HG03378 (cell line): Measurements from ENCODE around the gene GJB4.
"Not testable (repeated sequence)": the region's sequence is repeated elsewhere in the genome, so short reads cannot be mapped to it uniquely, and the experiment has no call there.

Source experiments
- ATAC-seq: cut with Tn5 transposase; IDR thresholded peaks from one replicate; pipeline ENCODE4 v1.9.1; 2021; ENCODE audit warnings: mild to moderate bottlenecking, moderate library complexity; ENCODE audit not compliant: unreplicated experiment

The GJB4 gene

DNA sequence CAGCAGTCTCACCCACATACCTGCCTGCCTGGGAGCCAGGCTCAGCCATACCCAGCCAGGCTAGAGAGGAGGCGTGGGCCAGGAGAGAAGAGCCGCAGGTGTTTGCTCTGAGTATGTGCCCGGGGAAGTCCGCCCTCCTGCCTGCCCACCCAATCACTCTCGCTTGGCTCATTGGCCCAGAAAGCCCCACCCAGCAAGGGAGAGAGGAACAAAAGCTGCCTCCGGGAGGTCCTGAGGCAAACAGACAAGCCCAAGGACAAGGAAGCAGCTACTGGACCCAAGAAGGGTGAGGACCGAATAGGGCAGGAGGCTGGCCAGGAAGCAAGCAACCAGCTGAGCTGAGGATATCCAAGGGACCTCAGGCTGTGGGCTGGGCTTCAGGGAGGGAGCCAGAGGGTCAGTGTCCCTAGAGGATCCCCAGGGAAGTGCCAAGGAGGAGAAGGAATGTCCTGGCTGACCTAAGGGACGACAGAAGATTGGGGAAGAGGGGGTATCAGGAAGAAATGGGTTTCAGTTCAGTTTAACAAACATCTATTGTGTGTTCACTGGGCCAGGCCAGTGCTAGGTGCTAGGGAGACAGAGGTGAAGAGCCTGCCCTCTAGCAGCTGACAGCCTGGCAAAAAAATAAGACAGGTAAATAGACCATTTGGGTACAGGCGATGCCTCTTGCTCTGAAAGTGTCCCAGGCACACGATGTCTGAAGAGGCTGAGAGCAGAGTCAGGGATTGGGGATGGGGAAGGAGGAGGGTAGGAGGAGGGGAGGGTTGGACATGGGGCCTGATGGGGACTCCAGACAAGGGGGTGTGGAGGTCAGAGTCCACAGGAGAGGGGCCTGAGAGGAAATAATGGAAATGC, at the start of gene GJB4:
GJB4 (plus strand) TSS at position 238 of the 855 bp plus-strand sequence. CDS start 1,515 bp downstream, outside the sequence.
- no peak for ATAC-seq

DNA sequence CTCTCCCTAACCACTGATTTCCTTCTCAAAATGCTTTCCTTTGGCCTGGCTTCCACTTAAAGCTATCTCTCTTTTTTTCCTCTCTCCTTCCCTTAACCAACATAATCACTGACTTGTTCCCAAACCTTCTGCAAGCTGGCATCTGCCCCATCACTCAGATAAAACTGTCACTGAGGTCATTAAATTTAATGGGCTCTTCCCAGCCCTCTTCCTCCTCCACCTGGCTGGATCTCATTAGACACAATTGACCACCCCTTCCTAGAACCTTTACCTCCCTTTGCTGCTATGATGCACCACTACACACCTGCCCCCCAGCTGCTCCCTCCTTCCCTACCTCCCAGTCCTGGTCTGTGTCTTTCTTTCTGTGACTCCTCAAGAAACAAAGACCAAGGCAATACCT, 48.7 kb upstream of the GJB4 start:
- no peak for ATAC-seq

DNA sequence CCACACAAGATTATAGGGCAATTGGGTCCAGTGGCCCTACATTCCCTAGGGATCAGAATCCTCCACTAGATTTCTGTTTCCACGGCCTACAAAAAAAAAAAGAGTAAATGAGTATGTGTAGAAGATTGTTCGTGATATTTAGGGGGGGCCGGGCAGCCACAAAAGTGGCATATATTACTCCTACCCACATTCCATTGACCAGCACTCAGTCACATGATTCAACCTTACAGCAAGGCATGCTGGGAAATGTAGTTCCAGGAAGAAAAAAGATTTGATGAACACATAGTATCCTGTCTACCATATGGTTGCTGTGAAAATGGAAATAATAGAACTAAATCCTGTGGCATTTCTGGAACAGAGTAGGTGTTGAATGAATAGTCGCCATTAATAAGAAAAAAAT, 48.1 kb upstream of the GJB4 start:
- ATAC-seq = no peak

DNA sequence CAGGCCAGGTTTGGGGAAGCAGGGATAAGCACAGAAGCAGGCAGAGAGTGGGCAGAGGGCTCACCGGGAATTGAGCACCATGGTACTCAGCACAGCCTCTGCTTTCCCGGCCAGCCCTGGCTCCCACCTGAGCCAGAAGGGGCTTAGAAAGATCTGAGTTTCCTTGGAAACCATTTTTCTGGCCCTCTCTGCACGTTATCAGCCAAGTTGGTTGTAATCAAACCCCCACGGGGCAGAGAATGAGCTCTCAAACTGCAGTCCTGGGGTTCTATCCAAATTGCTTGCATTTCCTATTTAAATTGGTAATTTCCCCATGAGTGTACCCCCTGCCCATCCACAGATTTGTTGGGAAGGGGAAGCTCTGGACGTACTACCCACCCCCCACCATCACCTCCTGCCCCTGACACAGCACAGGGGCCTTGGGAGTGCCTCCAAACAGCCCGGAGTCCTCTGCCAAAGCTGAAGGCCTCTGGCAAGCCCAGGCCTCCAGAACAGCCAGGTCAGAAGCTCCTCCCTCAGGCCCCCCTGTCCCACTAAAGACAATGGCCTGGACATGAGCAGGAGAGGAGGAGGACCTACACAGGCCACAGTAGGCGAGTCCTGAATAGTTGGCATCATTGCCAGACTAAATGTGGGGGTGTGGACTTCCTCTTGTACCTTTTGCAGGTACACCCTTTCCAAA, 47.4 kb upstream of the GJB4 start:
- no peak for ATAC-seq

DNA sequence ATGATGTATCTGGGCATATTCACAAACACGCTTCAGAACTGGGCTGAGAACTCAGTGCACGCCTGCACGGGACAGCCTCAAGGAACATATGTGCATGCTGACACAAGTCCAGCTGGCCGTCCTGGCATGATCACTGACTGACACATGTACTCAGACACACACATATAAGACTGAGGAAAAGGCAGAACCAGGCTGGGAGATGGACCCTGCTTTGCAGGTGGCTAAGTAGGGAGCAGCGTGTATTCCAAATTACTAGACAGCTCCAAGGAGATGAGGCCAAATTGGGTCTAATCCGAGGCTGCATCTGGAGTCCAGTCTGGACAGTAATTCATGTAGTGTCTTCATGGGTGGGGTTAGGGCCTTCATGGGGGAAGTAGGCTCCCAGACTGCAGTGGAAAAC, 46.1 kb upstream of the GJB4 start:
- ATAC-seq = no peak

DNA sequence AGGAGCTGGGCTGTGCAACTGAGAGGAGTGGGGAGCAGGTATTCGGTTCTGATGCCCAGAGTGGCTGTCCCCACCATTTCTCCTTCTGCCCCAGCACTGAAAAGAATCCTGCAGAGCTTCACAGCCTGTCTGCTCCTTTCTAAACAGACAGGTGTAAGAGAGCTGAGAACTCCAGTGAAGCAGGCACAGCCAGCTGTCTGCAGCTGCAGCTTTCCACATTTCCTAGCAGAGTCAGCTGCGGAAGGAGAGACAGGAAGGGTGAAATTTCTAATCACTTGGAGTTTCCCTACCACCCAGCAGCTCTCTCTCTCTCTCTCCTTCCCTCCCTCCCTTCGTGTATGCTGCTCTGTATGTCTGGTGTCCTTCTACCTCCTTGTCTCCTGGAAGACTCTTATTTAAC, 45.2 kb upstream of the GJB4 start:
- ATAC-seq = no peak

DNA sequence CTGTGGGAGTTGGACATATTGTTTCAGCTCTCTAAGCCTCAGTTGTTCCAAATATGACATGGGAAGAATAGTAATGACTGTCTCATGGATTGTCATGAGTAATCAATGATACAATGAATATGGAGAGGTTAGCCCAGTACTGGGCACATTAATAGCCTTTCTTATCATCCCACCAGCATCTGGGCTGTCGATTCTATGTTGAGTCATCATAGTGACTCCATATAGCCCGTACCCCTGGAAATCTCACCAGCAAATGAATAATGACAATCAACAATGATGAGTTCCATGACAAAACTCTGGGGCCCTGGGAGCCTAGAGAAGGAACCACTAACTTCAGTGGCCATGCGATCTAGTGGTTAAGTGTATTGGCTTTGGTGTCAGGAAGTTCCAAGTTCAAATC, 44.4 kb upstream of the GJB4 start:
- ATAC-seq = no peak

DNA sequence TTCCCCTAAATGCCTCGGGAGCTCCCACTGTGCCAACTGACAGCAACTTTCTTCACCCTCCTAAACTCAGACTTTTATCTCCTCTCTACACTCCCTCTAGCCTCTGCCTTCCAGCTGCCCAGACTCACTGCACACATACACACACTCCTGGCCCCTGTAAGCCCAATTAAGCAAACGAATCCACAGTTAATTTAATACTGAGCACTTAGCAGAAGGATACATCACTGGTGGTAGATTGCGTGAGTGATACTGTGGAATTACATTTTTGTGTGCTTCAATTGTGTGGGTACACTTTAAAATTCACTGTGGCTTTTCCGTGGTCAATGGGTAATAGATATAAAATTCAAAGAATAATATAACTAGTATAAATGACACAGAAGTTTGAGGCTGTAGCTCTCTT, 38.3 kb upstream of the GJB4 start:
- no peak for ATAC-seq

DNA sequence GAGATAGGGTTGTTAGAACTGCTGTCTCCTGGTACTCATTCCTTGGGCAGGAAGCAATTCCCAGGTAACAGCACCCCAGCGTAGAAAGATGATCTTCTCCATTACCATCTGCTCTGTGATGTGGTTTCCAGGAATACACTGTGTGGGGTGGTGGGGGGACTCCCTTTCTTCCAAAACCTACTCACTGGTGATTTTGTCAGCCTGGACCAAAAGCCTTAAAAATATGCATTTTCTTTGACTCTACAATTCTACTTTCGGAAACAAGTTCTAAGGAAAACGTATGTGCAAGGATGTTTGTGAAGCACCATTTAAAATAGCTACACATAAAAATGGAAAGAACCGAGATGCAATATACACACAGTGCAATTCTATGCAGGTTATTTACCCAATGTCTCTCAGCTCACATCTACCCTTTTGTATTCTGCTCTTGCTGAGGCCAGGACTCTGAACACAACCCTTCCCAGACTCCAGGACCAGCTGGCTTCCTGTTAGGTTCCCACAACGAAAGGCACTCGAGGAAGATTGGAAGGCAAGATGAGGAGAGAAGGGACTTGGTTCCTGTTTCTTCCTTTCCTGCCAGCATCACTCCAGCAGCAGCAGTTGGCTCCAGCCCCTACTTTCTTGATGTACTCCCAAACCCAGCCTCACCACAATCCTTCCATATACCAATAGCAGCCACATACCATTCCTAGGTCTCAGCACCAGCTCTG, 37.7 kb upstream of the GJB4 start:
- no peak for ATAC-seq

DNA sequence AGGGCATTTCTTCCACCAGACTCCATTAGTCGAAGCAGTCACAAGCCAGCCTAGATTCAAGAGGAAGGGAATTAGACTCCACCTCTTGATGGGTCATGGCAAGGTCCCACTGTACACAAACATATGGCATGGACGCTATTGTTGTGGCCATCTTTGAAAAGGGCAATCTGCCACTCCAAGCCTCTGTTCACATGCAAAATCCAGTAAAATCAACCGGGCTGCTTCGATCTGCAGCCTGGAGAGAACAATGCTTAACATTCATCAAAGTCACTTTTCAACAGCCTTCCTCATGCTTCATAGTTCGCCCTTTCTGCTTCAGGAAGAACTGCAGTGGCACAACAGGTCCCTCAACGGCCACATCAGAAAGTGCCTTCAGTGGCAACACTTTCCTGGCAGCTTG, 32.7 kb upstream of the GJB4 start:
- ATAC-seq = no peak

DNA sequence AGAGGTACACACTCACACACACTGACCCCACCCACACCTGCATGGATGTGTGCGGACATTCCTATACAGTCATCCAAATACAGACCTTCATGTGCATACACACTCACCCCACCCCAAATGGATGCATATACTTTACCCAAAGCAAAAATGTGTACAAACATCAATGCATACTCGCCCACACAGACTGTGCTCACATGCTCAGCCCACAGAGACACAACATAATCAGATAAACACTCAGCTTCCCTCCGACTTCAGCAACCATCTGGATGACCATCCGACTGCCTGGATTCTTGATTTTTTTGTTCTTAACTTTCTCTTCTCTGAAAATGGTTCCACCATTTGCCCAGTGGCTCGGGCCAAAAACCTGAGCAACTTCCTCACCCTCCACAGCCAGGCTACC, 29.1 kb upstream of the GJB4 start:
- no peak for ATAC-seq

DNA sequence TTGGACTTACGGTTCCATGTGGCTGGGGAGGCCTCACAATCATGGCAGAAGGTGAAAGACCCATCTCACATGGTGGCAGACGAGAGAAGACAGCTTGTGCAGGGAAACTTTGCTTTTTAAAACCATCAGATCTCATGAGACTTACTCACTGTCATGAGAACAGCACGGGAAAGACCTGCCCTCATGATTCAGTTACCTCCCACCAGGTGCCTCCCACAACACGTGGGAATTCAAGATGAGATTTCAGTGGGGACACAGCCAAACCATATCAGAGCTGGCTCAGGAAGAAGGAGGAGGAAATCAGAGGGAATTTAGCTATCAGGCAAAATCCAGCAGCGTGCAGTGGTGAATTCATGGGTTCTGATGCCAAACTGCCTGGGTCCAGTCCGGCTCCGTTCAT, 26.7 kb upstream of the GJB4 start:
- ATAC-seq = not testable (repeated sequence)

DNA sequence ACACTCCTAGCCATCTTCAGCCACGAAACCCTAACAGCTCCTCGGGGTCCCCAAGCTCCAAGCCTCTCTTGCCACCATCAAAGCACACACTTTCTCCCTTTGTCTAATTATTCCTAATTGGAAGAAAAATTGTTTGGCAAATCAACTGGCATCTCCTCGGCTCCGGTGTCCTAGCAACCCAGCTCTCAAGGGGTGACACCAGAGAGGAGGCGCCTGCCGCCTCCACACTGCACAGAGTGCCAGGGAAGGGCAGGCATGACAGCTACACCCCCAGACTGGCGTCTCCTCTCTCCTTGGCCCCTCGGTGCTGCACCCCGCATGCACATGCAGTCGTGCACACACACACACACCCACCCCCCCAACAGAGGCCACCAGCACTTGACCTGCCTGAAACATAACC, 22.8 kb upstream of the GJB4 start:
- no peak for ATAC-seq

DNA sequence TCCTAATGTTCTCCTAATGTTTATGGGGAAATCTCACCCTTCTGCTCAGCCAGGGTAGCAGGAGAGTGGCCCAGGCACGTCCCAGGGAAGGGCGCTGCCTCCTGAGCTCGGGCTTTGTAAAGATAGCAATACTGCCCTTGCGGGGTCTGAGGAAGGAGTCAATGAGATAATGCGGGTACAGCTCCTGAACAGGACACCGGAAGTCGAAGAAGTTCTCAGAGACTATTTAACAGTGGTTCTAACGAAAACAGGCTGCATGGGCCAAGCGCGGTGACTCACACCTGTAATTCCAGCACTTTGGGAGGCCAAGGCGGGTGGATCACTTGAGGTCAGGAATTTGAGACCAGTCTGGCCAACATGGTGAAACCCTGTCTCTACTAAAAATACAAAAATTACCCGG, 22.3 kb upstream of the GJB4 start:
- not testable (repeated sequence) for ATAC-seq

DNA sequence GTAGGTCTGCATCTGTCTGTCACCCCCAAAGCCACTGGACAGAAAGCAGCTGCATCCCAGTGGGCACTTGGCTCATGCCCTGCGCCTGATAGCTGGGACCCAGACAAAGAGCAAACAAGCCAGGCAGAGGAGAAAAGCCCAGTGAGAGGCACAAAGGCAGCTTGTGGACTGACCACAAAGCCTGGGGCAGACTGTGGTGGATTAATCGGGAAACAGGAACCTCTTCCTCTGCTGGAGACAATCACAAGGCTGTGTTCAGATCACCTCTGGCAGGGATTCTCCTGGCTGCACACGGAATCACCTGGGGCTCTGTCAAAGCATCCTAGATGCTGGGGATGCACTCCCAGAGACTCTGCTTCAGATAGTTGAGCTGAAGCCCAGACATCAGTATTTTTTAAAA, 19.9 kb upstream of the GJB4 start:
- ATAC-seq = no peak

DNA sequence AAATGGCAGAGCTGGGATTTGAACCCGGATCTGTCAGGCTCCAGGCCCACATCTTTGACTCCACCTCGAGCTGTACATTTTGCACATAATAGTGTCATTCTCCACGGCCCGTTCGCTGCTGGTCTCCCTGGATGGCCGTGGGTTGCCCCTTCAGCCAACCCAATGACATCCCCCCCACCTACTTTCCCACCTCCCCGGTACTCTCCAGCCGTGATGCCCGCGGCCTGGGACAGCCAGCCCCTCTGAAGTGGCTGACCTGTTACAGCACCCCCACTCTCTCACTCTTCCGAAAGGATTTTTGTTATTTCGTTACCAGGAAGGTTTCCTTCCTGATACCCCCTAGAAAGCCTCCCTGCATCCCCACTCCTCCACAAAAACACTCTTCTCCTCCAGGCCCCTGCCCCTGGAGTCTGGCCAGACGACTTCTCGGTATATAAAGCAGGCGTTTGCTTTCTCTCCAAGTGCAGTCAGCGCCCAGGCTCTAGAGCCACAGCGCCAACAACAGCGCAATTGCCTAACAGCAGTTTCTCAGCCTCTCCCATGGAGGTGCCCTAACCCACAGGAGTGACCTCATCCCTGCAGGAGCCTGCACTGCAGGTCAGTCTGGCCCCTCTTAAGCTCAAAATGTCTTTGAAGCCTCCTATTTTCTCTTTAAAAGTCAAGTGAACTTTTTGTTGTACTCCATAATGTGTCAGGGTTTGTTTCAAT, 19.2 kb upstream of the GJB4 start:
- ATAC-seq = no peak

DNA sequence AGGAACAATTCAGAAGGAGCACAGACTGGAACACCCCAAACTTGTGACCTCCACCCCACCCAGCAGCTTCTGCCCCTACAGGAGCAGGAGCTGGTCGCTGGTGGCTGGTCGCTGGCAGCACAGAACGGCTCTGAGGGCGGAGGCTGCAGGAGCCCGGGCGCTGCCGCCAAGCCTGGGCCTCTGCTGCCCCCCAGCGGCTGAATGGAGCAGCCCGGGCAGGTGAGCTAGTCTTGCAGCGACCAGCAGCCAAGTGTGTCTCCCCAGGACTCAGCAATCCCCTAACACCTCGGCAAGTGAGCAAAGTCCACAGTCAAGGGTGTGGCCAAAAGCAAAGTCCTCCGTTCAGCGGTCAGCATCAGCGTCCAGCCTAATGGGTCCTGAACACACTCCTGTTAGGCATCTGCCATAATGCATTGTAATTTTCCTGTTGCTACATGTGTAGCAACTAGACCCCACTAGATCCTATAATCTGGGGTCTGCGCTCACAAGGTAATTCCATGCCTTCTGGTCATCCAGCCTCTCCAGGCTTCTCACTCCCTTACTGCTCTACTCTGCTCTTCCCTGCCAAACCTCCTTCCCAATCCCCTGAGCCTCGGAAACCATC, 16.8 kb upstream of the GJB4 start:
- ATAC-seq = no peak

DNA sequence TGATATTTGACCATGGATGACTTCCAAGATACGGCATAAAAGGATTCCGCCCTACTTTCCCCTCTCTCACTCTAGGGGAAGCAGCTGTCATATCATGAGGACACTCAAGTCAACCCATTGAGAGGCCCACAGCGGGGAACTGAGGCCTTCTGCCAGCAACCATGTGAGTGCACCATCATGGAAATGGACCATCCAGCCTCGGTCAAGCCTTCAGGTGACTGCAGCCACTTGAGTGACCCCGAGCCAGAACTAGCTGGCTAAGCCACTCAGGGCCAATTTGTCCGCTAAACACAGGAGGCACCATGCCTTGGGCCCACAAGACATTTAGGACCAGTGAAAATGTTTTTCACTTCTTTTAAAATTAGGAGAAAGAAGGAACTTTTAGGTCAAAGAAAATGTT, 15.8 kb upstream of the GJB4 start:
- ATAC-seq = no peak

DNA sequence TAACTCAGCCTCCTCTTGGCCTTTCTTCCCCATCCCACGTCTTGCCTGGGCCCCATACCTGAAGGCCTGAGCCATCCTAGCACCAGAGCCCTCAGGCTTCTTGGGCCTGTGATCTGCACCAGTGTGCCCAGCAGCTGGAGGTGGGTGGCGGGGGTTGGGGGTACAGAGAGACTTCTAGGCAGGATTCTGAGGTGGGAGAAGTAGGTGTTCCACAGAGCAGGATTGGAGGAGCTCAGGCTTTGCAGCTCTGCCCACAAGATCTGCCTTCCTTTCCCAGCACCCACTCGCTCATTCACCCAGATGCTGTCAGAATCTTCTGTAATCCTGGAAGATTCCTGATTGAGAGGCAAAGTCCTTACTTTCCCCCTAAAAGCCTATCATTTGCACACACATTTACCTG, 14.7 kb upstream of the GJB4 start:
- no peak for ATAC-seq

DNA sequence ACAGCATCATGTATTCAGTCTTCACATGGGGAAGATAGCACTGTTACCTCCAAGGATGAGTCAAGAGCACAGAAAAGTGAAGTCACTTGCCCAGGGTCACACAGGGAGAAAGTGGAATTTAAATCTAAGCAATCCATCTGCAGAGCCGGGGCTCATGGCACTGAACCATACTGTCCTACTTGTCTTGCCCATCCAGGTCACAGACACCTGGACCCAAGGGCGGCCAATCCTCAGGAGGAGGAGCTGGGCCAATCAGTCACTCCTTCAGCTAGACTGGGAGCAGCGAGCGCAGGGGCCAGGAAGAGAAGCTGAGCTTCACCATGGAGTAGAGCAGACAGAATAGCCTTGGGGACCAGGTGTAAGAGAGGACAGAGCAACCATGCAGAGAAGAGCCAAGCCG, 13.9 kb upstream of the GJB4 start:
- ATAC-seq = no peak

DNA sequence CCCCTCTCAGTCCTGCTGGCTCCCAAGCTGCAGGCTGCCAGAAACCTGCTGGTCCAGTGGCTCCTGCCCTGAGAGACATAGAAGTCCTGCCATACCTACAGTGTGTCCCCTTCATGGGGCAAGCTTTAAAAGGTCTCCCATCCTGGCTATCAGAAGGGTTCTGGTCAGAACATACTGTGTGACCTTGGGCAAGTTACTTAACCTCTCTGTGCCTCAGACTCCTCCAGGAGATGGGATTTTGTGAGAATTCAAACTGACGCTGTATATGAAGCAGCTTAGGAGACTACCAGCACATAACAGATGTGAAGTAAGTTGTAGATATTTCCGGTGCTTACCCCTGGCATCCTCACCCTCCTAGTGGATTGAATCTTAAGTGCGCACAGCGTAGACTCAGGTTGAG, 13.4 kb upstream of the GJB4 start:
- no peak for ATAC-seq
